Globus pallidus (tissue), 1 donor: Measurements from ENCODE around the gene INTS11.

Source experiments
- DNase-seq: peaks from one replicate; pipeline ENCODE4 v3.0.0-alpha.2; 2015; ENCODE audit warnings: low spot score

The INTS11 gene

DNA sequence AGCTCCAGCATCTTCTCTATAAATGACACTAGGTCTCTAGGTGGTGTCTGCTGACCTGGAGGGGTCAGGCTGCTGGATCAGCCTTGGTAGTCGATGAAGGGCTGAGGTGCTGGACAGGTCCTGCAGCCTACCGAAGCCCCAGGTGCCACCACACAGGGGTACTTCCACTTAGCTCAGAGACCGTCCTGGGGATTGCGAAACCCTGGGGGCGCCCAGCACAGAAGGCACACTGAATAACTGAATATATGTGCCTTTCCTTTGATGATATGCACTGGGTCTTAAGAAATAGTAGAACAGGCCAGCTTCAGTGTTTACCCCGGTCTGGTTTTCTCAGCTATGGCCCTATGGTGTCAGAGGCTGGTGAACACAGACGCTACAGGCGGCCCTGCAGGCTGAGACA lies 61.7 kb downstream of the INTS11 start:
- no peak for DNase-seq

DNA sequence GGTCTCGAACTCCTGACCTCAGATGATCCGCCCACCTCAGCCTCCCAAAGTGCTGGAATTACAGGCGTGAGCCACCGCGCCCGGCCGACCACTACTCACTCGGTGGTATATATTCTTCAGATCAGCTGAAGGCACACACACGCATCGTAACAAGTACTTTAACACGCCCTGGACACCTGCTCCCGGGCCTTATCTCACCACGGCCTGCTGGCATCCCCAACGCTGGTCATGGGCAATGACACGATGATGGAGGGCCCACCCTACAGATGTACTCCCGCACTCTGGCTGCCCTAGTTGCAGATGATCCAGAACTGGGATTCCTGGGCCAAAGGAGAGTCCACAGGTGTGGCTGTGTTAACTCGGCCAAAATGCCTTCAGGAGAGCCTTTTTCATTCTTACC lies 62.4 kb downstream of the INTS11 start:
- no peak for DNase-seq
